SK-N-SH (cell line): ENCODE results near the gene C14orf93. TPM values are rescaled to one million over a fixed set of nuclear protein-coding genes. Genes with fewer than 3 reads are reported as not detected.
A peak's percentile ranks its signal among the peaks of the same experiment; 100 is the strongest.

Source experiments
- CTCF ChIA-PET: fragments of 300-600, 350-600 bp; formaldehyde crosslinking; extraction: SDS; loops from one replicate; lab custom pipeline; 2021; lab: Yijun Ruan, JAX
- POLR2A ChIA-PET: fragments of 350-600 bp; sonication (Branson Sonifier 250); formaldehyde crosslinking; extraction: SDS; loops from one replicate; lab custom pipeline; 2020; ENCODE audit warnings: antibody characterized with exemption, inconsistent platforms; lab: Yijun Ruan, JAX
- DNase-seq: peaks from one replicate; pipeline ENCODE4 v3.0.0; 2012
- H2AFZ ChIP-seq: fragments of 200-600 bp; sonication (generic); 2 replicates; pipeline ENCODE4 v1.8.1; 2016; ENCODE audit warnings: antibody characterized with exemption, mild to moderate bottlenecking, low read depth
- H3F3A ChIP-seq: fragments of 200-600 bp; sonication (generic); replicated peaks from 2 replicates; pipeline ENCODE3; 2016; ENCODE audit warnings: antibody characterized with exemption, mild to moderate bottlenecking; ENCODE audit not compliant: insufficient read depth
- H3K27ac ChIP-seq, 2 experiments: fragments of 200-500 bp in 1 of 2; fragments of 200-600 bp in 1 of 2; sonication (Bioruptor generic) in 1 of 2; sonication (generic), shearing (Covaris generic) in 1 of 2; 2 replicates each; pipeline versions ENCODE4 v1.5.1 to v1.6.1; 2014 to 2016; ENCODE audit warnings: low read depth in 2 of 2, inconsistent platforms in 1 of 2, low read length in 1 of 2, mild to moderate bottlenecking in 1 of 2, mixed read lengths in 1 of 2
- H3K27me3 ChIP-seq: fragments of 200-600 bp; sonication (generic), shearing (Covaris generic); 2 replicates; pipeline ENCODE4 v1.6.1; 2016; ENCODE audit warnings: mixed run types; ENCODE audit not compliant: insufficient read depth
- H3K36me3 ChIP-seq, 2 experiments: fragments of 200-500 bp in 1 of 2; fragments of 200-600 bp in 1 of 2; sonication (Bioruptor generic) in 1 of 2; sonication (generic) in 1 of 2; replicated peaks in 1 of 2; 2 replicates each; pipeline versions ENCODE3 to v1.5.1; 2014 to 2016; ENCODE audit warnings: low read length in 1 of 2, mild to moderate bottlenecking in 1 of 2; ENCODE audit not compliant: insufficient read depth in 2 of 2, control insufficient read depth in 1 of 2
- H3K4me1 ChIP-seq, 2 experiments: fragments of 200-500 bp in 1 of 2; fragments of 200-600 bp in 1 of 2; sonication (Bioruptor generic) in 1 of 2; sonication (generic), shearing (Covaris generic) in 1 of 2; 2 replicates each; pipeline versions ENCODE4 v1.5.1 to v1.6.1; 2014 to 2016; ENCODE audit warnings: low read depth in 1 of 2, low read length in 1 of 2, mixed run types in 1 of 2; ENCODE audit not compliant: insufficient read depth in 2 of 2, control insufficient read depth in 1 of 2
- H3K4me2 ChIP-seq: fragments of 200-600 bp; sonication (generic), shearing (Covaris generic); 2 replicates; pipeline ENCODE4 v1.6.1; 2017; ENCODE audit warnings: mixed run types
- H3K4me3 ChIP-seq, 2 experiments: fragments of 200-500 bp in 1 of 2; fragments of 200-600 bp in 1 of 2; sonication (Bioruptor generic) in 1 of 2; sonication (generic), shearing (Covaris generic) in 1 of 2; 2 replicates each; pipeline versions ENCODE4 v1.5.1 to v1.8.1; 2014 to 2016; ENCODE audit warnings: low read depth in 2 of 2, inconsistent platforms in 1 of 2, low read length in 1 of 2, mild to moderate bottlenecking in 1 of 2, mixed read lengths in 1 of 2, moderate library complexity in 1 of 2
- H3K79me2 ChIP-seq: fragments of 200-600 bp; sonication (generic); 2 replicates; pipeline ENCODE4 v1.8.1; 2017; ENCODE audit warnings: mild to moderate bottlenecking; ENCODE audit not compliant: insufficient read depth
- H3K9ac ChIP-seq: fragments of 200-600 bp; sonication (generic); 2 replicates; pipeline ENCODE4 v1.6.1; 2017; ENCODE audit warnings: mixed run types
- H3K9me2 ChIP-seq: fragments of 200-600 bp; sonication (generic); 2 replicates; pipeline ENCODE4 v1.6.1; 2017; ENCODE audit warnings: mixed run types
- H3K9me3 ChIP-seq: fragments of 200-600 bp; sonication (generic); 2 replicates; pipeline ENCODE4 v1.6.1; 2017; ENCODE audit warnings: mixed run types, mild to moderate bottlenecking, moderate library complexity
- H4K20me1 ChIP-seq: fragments of 200-600 bp; sonication (generic); 2 replicates; pipeline ENCODE4 v1.6.1; 2017; ENCODE audit warnings: mild to moderate bottlenecking, mixed run types; ENCODE audit not compliant: insufficient read depth
- GATA2 ChIP-seq: sonication (generic); formaldehyde crosslinking; IDR thresholded peaks from 2 replicates; pipeline ENCODE4 v1.5.0; 2020; ENCODE audit warnings: mild to moderate bottlenecking, missing genetic modification reagents
- IRF3 ChIP-seq: fragments of 150-350 bp; IDR thresholded peaks from 2 replicates; pipeline ENCODE4 v1.6.1; 2016; ENCODE audit warnings: mild to moderate bottlenecking, low read depth, low read length
- MEF2A ChIP-seq: IDR thresholded peaks from 2 replicates; pipeline ENCODE4 v1.4.0; 2012; ENCODE audit warnings: low read depth, borderline replicate concordance
- NRF1 ChIP-seq: IDR thresholded peaks from 2 replicates; pipeline ENCODE4 v1.6.1; 2012; ENCODE audit warnings: low read depth, mild to moderate bottlenecking, low read length
- POLR2AphosphoS5 ChIP-seq: IDR thresholded peaks from 2 replicates; pipeline ENCODE4 v1.6.1; 2012; ENCODE audit warnings: low read depth, low read length
- RCOR1 ChIP-seq: fragments of 150-350 bp; IDR thresholded peaks from 2 replicates; pipeline ENCODE4 v1.6.1; 2017; ENCODE audit warnings: antibody characterized with exemption, low read length
- REST ChIP-seq: IDR thresholded peaks from 2 replicates; pipeline ENCODE4 v1.6.1; 2012; ENCODE audit warnings: mild to moderate bottlenecking, low read depth, low read length, moderate library complexity
- RFX5 ChIP-seq: IDR thresholded peaks from 2 replicates; pipeline ENCODE4 v1.6.1; 2012; ENCODE audit warnings: mild to moderate bottlenecking, improper control_type of control experiment, low read length
- RXRA ChIP-seq: IDR thresholded peaks from 2 replicates; pipeline ENCODE4 v1.4.0; 2012; ENCODE audit warnings: low read depth, mild to moderate bottlenecking, borderline replicate concordance
- TCF12 ChIP-seq: IDR thresholded peaks from 2 replicates; pipeline ENCODE4 v1.4.0; 2012
- USF1 ChIP-seq: IDR thresholded peaks from 2 replicates; pipeline ENCODE4 v1.4.0; 2012; ENCODE audit warnings: low read depth, borderline replicate concordance
- USF2 ChIP-seq: fragments of 150-350 bp; IDR thresholded peaks from 2 replicates; pipeline ENCODE4 v1.6.1; 2017; ENCODE audit warnings: antibody characterized with exemption, low read length, low read depth, borderline replicate concordance
- YY1 ChIP-seq: IDR thresholded peaks from 2 replicates; pipeline ENCODE4 v1.4.0; 2012; ENCODE audit warnings: low read depth, mild to moderate bottlenecking
- WGBS: methylation state at CpG from one replicate; pipeline ENCODE4 v1.1.6; 2017; ENCODE audit warnings: low lambda C conversion rate; 5-methylcytosine and 5-hydroxymethylcytosine counted together
- polyA plus RNA-seq, 3 experiments: library from polyadenylated mRNA; depleted of rRNA; stranded (reverse); fragments of >200 nt; gene quantifications; 2 replicates each; pipeline ENCODE4 v1.2.3, GENCODE V29; 2012

The C14orf93 gene
- polyA plus RNA-seq, 1 of the 3 experiments (the other 2 are of a cell fraction): 9.1 TPM

GRCh38 chr14:23043754-23044153 is 33.8 kb upstream of the C14orf93 start:
- Histone ChIP-seq H3K4me2 (no peak overlapping the region), H3K4me1 (peaks cover 0 to 11% of the 10 kb centered on the region in 2 experiments; a peak in 1 of 4 replicates), H3F3A (peaks cover 11% of the 10 kb centered on the region), H4K20me1 (no peaks in the 10 kb centered on the region), H3K4me3 (no peak overlapping the region), H3K27ac (peak overlapping the region in 1 of 2 experiments; percentile 35; a peak in 1 of 4 replicates), H3K79me2 (no peaks in the 10 kb centered on the region), H2AFZ (no peak overlapping the region), H3K36me3 (no peaks in the 10 kb centered on the region), H3K9me3 (no peaks in the 10 kb centered on the region), H3K9me2 (no peaks in the 10 kb centered on the region), H3K27me3 (no peaks in the 10 kb centered on the region), H3K9ac (no peak overlapping the region)
- whole genome bisulfite sequencing: 74% methylated on average over 3 of the region's 3 CpGs
- POLR2A ChIA-PET: interaction anchor here (1.1 to 1.5 kb wide), 2 partner anchors 20 to 37 kb away, joined by 3 to 5 read pairs; no protein-coding TSS in a partner anchor
- peak; percentile 58 for DNase-seq
- CTCF ChIA-PET: interaction anchor here (1.4 to 33.1 kb wide), 4 partner anchors 11 to 56 kb away, joined by 3 to 1566 read pairs (median 12); partner anchors contain the start of genes AJUBA and CDH24
- no peak for TF ChIP-seq RFX5
- TF ChIP-seq USF1: no peak
- TF ChIP-seq IRF3: no peak
- TF ChIP-seq GATA2 (CRISPR knock-in tag): no peak
- no peak for TF ChIP-seq POLR2AphosphoS5
- no peak for TF ChIP-seq REST
- TF ChIP-seq MEF2A: no peak
- no peak for TF ChIP-seq USF2

- Histone ChIP-seq H3K9me2 (no peaks in the 10 kb centered on the region), H2AFZ (no peak overlapping the region), H4K20me1 (no peaks in the 10 kb centered on the region), H3F3A (peaks cover 11% of the 10 kb centered on the region), H3K79me2 (no peaks in the 10 kb centered on the region), H3K4me2 (no peak overlapping the region), H3K27ac (no peak overlapping the region; a peak in 1 of 4 replicates), H3K4me3 (no peak overlapping the region), H3K9ac (no peak overlapping the region), H3K27me3 (no peaks in the 10 kb centered on the region), H3K4me1 (peaks cover 0 to 11% of the 10 kb centered on the region in 2 experiments; a peak in 1 of 4 replicates), H3K36me3 (no peaks in the 10 kb centered on the region), H3K9me3 (no peaks in the 10 kb centered on the region)
- DNase-seq: no peak
- CTCF ChIA-PET: interaction anchor here (1.0 to 33.1 kb wide), 6 partner anchors 10 to 55 kb away, joined by 3 to 1566 read pairs (median 4); partner anchors contain the start of genes AJUBA and CDH24
- WGBS: 90% methylated on average over 4 of the region's 6 CpGs
- POLR2A ChIA-PET: interaction anchor here (1.5 kb wide), 1 partner anchor 36 kb away, joined by 5 read pairs; no protein-coding TSS in a partner anchor
- no peak for TF ChIP-seq NRF1
- TF ChIP-seq RXRA: no peak
- TF ChIP-seq RCOR1: no peak
- no peak for TF ChIP-seq REST
- no peak for TF ChIP-seq YY1
- TF ChIP-seq IRF3: no peak
- no peak for TF ChIP-seq TCF12
- no peak for TF ChIP-seq USF1
These were observed 33.2 kb upstream of the C14orf93 start for GRCh38 chr14:23043145-23043544.
